Neural cell (in vitro differentiated cells): Measurements from ENCODE around the gene RACK1. TPM values are rescaled to one million over a fixed set of nuclear protein-coding genes. Genes with fewer than 3 reads are reported as not detected.

ENCODE experiments used
- H2AFZ ChIP-seq: fragments of 200-600, 300-800 bp; sonication (generic), shearing (Covaris generic); 2 replicates; pipeline ENCODE4 v1.6.0; 2014; ENCODE audit warnings: low read depth, mild to moderate bottlenecking, antibody characterized with exemption, low read length, moderate library complexity
- H3F3A ChIP-seq: fragments of 200-600 bp; shearing (Covaris generic); 2 replicates; pipeline ENCODE4 v1.6.1; 2016; ENCODE audit warnings: mild to moderate bottlenecking, moderate library complexity, mixed read lengths, antibody characterized with exemption, low read length; ENCODE audit not compliant: insufficient read depth, poor library complexity, severe bottlenecking
- H3K27ac ChIP-seq: fragments of 200-600, 300-800 bp; sonication (generic), shearing (Covaris generic); 2 replicates; pipeline ENCODE4 v1.5.1; 2014; ENCODE audit warnings: mild to moderate bottlenecking, low read length, moderate library complexity
- H3K27me3 ChIP-seq: fragments of 300-800, 200-600 bp; sonication (generic), shearing (Covaris generic); 2 replicates; pipeline ENCODE4 v1.6.0; 2014; ENCODE audit warnings: mild to moderate bottlenecking, low read depth, low read length, moderate library complexity; ENCODE audit not compliant: insufficient read depth
- H3K36me3 ChIP-seq: fragments of 300-800, 200-600 bp; sonication (generic), shearing (Covaris generic); 2 replicates; pipeline ENCODE4 v1.5.1; 2014; ENCODE audit warnings: mild to moderate bottlenecking, antibody characterized with exemption, low read length, moderate library complexity; ENCODE audit not compliant: insufficient read depth
- H3K4me2 ChIP-seq: fragments of 300-800, 200-600 bp; sonication (generic), shearing (Covaris generic); 2 replicates; pipeline ENCODE4 v1.6.0; 2014; ENCODE audit warnings: mild to moderate bottlenecking, low read length
- H3K4me3 ChIP-seq: fragments of 300-800, 200-600 bp; sonication (generic), shearing (Covaris generic); 2 replicates; pipeline ENCODE4 v1.5.1; 2014; ENCODE audit warnings: mild to moderate bottlenecking, low read length, moderate library complexity
- H3K79me2 ChIP-seq: fragments of 200-600 bp; shearing (Covaris generic); replicated peaks from 2 replicates; pipeline ENCODE4 v1.6.0; 2014; ENCODE audit warnings: mild to moderate bottlenecking, low read length, moderate library complexity; ENCODE audit not compliant: insufficient read depth
- H3K9ac ChIP-seq: fragments of 300-800, 200-600 bp; sonication (generic), shearing (Covaris generic); 2 replicates; pipeline ENCODE4 v1.6.1; 2016; ENCODE audit warnings: mild to moderate bottlenecking, low read length, mixed read lengths
- H3K9me2 ChIP-seq: fragments of 200-600 bp; shearing (Covaris generic); 2 replicates; pipeline ENCODE4 v1.6.1; 2016; ENCODE audit warnings: mild to moderate bottlenecking, low read length, mixed read lengths; ENCODE audit not compliant: insufficient read depth
- H3K9me3 ChIP-seq: fragments of 200-600, 300-800 bp; sonication (generic), shearing (Covaris generic); 2 replicates; pipeline ENCODE4 v1.6.1; 2016; ENCODE audit warnings: mild to moderate bottlenecking, mixed run types, low read length, moderate library complexity, mixed read lengths
- H4K20me1 ChIP-seq: fragments of 200-600 bp; shearing (Covaris generic); 2 replicates; pipeline ENCODE4 v1.6.1; 2016; ENCODE audit warnings: mild to moderate bottlenecking, mixed run types; ENCODE audit not compliant: insufficient read depth
- EP300 ChIP-seq: fragments of 450-650 bp; conservative IDR thresholded peaks from 2 replicates; pipeline ENCODE4 v1.6.1; 2014; ENCODE audit warnings: antibody characterized with exemption, mild to moderate bottlenecking, moderate library complexity; ENCODE audit not compliant: poor library complexity, severe bottlenecking
- EZH2 ChIP-seq: fragments of 200-600, 300-800 bp; shearing (Covaris generic), sonication (generic); IDR thresholded peaks from 2 replicates; pipeline ENCODE4 v1.6.1; 2014; ENCODE audit warnings: antibody characterized with exemption, low read length, borderline replicate concordance, mild to moderate bottlenecking; ENCODE audit not compliant: insufficient read depth, poor library complexity, severe bottlenecking
- MXI1 ChIP-seq: fragments of 450-650 bp; conservative IDR thresholded peaks from 2 replicates; pipeline ENCODE4 v1.6.1; 2014; ENCODE audit warnings: antibody characterized with exemption, mild to moderate bottlenecking; ENCODE audit not compliant: poor library complexity, severe bottlenecking
- POLR2AphosphoS5 ChIP-seq: IDR thresholded peaks from 2 replicates; pipeline ENCODE4 v1.6.1; 2012
- RAD21 ChIP-seq: fragments of 450-650 bp; conservative IDR thresholded peaks from 2 replicates; pipeline ENCODE4 v1.6.1; 2014; ENCODE audit warnings: antibody characterized with exemption, mild to moderate bottlenecking, moderate library complexity
- REST ChIP-seq: IDR thresholded peaks from 2 replicates; pipeline ENCODE4 v1.6.1; 2012; ENCODE audit warnings: borderline replicate concordance
- SMC3 ChIP-seq: fragments of 450-650 bp; conservative IDR thresholded peaks from 2 replicates; pipeline ENCODE4 v1.6.1; 2014; ENCODE audit warnings: antibody characterized with exemption, mild to moderate bottlenecking, moderate library complexity; ENCODE audit not compliant: poor library complexity
- TAF1 ChIP-seq: IDR thresholded peaks from 2 replicates; pipeline ENCODE4 v1.6.1; 2012; ENCODE audit warnings: low read depth
- polyA plus RNA-seq: library from polyadenylated mRNA; depleted of rRNA; stranded (reverse); fragments of >200 nt; gene quantifications from 2 replicates; pipeline ENCODE4 v1.2.3, GENCODE V29; 2014
- TF ChIP-seq, protein P1 (sequence below): fragments of 450-650 bp; IDR thresholded peaks from 2 replicates; pipeline ENCODE4 v1.5.1; 2014; ENCODE audit warnings: antibody characterized with exemption, mild to moderate bottlenecking, moderate library complexity; ENCODE audit not compliant: poor library complexity, severe bottlenecking

RACK1 gene
- polyA plus RNA-seq, 1 donor from 2014 or later, result 2,178 TPM

DNA sequence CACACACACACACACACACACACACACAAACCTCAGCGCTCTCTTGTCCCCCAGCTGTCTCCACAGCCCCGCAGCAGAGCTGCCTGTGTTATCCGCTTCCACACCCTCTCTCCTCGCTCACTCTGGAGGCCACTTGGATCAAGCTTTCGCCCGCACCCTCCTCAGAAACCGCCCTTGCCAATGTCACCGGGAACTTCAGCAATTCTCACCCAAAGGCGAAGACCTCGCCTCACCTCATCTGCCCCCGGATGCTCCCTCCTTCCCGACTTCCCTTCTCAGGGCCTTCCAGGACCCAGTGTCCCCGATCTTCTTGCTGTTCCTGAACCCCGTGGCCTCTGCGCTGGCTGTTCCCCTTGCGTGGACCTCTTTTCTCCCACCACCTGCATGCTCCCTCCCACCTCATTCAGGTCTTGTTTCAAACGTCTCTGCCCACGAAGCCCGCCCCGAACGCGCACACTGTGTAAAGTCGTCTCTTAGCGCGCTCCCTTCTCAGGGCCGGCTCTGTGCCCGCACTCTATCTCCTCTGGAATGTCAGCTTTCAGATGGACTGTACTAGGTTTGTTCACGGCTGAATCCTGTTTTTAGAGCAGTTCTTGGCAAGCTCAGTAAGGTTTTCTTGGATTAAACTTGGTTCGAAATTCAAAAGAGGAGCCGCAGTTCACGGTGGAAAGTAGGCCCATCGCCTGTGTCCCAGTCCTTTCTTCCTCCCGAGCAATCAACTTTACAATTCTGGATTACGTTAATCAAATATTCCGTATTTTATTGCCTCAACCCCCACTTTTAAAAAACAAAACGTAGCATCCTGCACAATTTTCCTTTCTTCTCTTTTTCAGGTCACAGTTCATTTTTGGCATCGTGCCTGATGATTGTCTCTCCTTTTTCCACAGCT lies 37.7 kb downstream of the RACK1 start:
- peak overlapping the region; percentile 50 for H3K9ac ChIP-seq
- no peaks in the 10 kb centered on the region for H3K9me3 ChIP-seq
- peak overlapping the region; percentile 77 for H3K4me3 ChIP-seq
- no peak overlapping the region for H3K27ac ChIP-seq
- peak overlapping the region; percentile 64 for H3K4me2 ChIP-seq
- H3K36me3 ChIP-seq, result no peaks in the 10 kb centered on the region
- no peaks in the 10 kb centered on the region for H3K9me2 ChIP-seq
- H3K27me3 ChIP-seq, result peaks cover 46% of the 10 kb centered on the region
- no peak for TF ChIP-seq SMC3
- TF ChIP-seq MXI1, result no peak
- no peak for TF ChIP-seq POLR2AphosphoS5
- TF ChIP-seq EZH2, result no peak
- no peak for TF ChIP-seq RAD21
- no peak for TF ChIP-seq EP300
- no peak for TF ChIP-seq TAF1
- TF ChIP-seq, protein P1, sequence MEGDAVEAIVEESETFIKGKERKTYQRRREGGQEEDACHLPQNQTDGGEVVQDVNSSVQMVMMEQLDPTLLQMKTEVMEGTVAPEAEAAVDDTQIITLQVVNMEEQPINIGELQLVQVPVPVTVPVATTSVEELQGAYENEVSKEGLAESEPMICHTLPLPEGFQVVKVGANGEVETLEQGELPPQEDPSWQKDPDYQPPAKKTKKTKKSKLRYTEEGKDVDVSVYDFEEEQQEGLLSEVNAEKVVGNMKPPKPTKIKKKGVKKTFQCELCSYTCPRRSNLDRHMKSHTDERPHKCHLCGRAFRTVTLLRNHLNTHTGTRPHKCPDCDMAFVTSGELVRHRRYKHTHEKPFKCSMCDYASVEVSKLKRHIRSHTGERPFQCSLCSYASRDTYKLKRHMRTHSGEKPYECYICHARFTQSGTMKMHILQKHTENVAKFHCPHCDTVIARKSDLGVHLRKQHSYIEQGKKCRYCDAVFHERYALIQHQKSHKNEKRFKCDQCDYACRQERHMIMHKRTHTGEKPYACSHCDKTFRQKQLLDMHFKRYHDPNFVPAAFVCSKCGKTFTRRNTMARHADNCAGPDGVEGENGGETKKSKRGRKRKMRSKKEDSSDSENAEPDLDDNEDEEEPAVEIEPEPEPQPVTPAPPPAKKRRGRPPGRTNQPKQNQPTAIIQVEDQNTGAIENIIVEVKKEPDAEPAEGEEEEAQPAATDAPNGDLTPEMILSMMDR, result no peak
- no peak for TF ChIP-seq REST
- H4K20me1 ChIP-seq, result no peaks in the 10 kb centered on the region
- peaks cover 6% of the 10 kb centered on the region for H3F3A ChIP-seq
- no peak overlapping the region for H2AFZ ChIP-seq
- H3K79me2 ChIP-seq, result no peaks in the 10 kb centered on the region

DNA sequence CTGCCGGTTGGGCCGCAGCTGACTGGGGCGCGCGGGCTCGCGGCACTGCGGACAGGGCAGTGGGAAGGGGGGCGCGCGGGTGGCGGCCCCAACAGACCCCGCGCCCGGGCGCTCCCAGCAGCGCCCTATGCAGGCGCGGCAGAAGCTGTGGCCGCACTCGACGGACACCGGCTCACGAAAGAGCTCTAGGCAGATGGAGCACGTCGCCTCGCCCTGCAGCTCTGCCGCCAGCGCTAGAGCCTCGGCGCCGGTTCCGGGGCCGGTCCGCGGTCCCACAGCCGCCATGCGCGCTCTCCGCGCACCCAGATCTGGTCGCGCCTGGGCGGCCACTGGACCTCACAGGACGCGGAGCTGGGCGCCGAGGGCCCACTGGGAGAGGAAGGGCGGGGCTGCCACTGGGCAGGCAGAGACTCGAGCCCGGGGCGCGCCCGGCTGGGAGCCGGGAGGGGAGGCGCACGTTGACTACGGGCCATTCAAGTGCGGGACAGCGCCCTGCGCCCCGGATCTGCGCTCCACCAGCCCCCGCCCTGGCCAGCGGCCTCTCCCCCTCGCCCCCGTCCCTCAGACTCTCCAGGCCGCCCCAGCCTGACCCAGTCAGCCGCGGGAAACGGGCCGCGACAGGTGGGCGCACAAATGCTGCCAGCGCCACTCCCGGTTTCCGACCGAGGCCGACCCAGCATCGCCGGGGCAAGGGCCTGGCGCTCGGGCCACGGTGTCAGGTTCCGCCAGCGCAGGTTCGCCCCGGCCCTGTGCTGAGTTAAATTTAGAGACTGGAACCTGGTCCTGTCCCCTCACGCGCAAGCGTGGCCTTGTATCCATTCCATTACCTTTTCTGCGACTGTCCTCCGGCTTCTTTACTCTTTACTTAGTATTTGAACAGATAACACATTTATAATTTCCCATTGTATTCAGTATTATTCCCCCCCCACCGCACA lies 38.6 kb downstream of the RACK1 start, which contains the start of gene TRIM7:
Gene TRIM7, minus strand, starts transcription at position 371 of the 935 bp plus-strand sequence. Its CDS starts 86 bp downstream, at position 285.
- Histone ChIP-seq H3K9ac (peak within 1 kb of the TSS; percentile 50), H3K27me3 (peaks cover 55% of the 10 kb centered on the region), H3F3A (peaks cover 6% of the 10 kb centered on the region), H3K9me2 (no peaks in the 10 kb centered on the region), H3K9me3 (no peaks in the 10 kb centered on the region), H3K79me2 (no peaks in the 10 kb centered on the region), H3K4me3 (peak within 1 kb of the TSS; percentile 77), H3K36me3 (no peaks in the 10 kb centered on the region), H3K4me2 (peak within 1 kb of the TSS; percentile 64), H4K20me1 (no peaks in the 10 kb centered on the region), H3K27ac (no peak within 1 kb of the TSS), H2AFZ (no peak within 1 kb of the TSS)
- TF ChIP-seq, protein P1, result peak; percentile 10
- TF ChIP-seq RAD21 (peak; percentile 8), REST (no peak), EP300 (no peak), EZH2 (no peak), MXI1 (peak; percentile 14), TAF1 (no peak), SMC3 (no peak)
